Measurements from ENCODE around the gene TBRG4.

Gene TBRG4

DNA sequence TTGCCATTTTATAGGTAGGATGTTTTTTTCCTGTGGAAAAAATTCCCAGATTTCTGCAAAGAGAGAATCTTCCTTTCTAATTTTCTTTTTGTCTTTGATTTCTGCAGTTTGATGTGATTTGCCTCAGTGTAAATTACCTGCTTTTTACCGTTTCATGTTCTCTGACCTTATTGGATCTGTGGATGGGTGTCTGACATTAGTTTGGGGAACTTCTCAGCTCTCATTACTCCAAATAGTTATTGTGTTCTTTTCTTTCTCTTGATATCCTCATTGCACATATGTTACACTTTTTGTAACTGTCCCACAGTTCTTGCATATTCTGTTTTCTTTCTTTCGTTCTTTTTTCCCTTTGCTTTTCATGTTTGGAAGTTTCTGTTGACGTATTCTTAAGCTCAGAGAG, 51.2 kb downstream of the TBRG4 start:
- DNase-seq: no peak
- H3K36me3 ChIP-seq (replicated peaks): peaks cover 8% of the 10 kb centered on the region
- no peak overlapping the region for H3K27ac ChIP-seq
- H3K27me3 ChIP-seq (replicated peaks): no peaks in the 10 kb centered on the region
- TF ChIP-seq, protein P1, sequence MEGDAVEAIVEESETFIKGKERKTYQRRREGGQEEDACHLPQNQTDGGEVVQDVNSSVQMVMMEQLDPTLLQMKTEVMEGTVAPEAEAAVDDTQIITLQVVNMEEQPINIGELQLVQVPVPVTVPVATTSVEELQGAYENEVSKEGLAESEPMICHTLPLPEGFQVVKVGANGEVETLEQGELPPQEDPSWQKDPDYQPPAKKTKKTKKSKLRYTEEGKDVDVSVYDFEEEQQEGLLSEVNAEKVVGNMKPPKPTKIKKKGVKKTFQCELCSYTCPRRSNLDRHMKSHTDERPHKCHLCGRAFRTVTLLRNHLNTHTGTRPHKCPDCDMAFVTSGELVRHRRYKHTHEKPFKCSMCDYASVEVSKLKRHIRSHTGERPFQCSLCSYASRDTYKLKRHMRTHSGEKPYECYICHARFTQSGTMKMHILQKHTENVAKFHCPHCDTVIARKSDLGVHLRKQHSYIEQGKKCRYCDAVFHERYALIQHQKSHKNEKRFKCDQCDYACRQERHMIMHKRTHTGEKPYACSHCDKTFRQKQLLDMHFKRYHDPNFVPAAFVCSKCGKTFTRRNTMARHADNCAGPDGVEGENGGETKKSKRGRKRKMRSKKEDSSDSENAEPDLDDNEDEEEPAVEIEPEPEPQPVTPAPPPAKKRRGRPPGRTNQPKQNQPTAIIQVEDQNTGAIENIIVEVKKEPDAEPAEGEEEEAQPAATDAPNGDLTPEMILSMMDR (IDR thresholded peaks at IDR 0.05; ENCODE audit: low read depth, low read length, missing control alignments): no peak
- H3K4me3 ChIP-seq (ENCODE audit: low read depth, low read length): no peak overlapping the region
- in situ Hi-C loops (cut with HindIII; ENCODE audit: low pct_ligation_motif_present, low sequenced_read_pairs): no loop called here

DNA sequence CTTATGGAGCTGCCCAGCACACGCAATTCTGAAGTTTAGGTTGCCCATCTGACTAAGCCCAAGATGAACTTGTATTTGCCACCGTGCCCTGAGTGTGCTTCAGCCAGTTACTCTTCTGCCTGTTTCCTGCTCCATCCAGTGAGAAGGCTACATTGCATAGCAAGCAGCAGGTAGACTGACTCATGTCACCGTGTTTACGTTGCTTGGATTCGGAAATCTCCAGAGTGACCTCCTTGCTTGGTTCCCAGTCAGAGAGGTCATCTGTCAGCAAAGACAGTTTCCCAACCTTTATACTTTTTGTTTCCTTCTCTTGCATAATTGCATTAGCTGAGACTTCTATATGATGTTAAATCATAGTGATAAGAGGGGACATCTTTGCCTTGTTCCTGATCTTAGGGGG, 53.6 kb downstream of the TBRG4 start:
- no peak overlapping the region for H3K27ac ChIP-seq
- no peak for DNase-seq
- TF ChIP-seq, protein P1 (IDR thresholded peaks at IDR 0.05; ENCODE audit: low read depth, low read length, missing control alignments): no peak
- H3K36me3 ChIP-seq (replicated peaks): no peaks in the 10 kb centered on the region
- no peak overlapping the region for H3K4me3 ChIP-seq (ENCODE audit: low read depth, low read length)
- in situ Hi-C loops (cut with HindIII; ENCODE audit: low pct_ligation_motif_present, low sequenced_read_pairs): no loop called here
- H3K27me3 ChIP-seq (replicated peaks): no peaks in the 10 kb centered on the region

- H3K36me3 ChIP-seq (replicated peaks): peaks cover 4% of the 10 kb centered on the region
- H3K27me3 ChIP-seq (replicated peaks): no peaks in the 10 kb centered on the region
- TF ChIP-seq, protein P1 (IDR thresholded peaks at IDR 0.05; ENCODE audit: low read depth, low read length, missing control alignments): no peak
- DNase-seq: no peak
- H3K4me3 ChIP-seq (ENCODE audit: low read depth, low read length): no peak overlapping the region
- H3K27ac ChIP-seq: no peak overlapping the region
- in situ Hi-C loops (cut with HindIII; ENCODE audit: low pct_ligation_motif_present, low sequenced_read_pairs): no loop called here
These were observed 55.8 kb downstream of the TBRG4 start for GRCh38 chr7:45055594-45056219.

DNA sequence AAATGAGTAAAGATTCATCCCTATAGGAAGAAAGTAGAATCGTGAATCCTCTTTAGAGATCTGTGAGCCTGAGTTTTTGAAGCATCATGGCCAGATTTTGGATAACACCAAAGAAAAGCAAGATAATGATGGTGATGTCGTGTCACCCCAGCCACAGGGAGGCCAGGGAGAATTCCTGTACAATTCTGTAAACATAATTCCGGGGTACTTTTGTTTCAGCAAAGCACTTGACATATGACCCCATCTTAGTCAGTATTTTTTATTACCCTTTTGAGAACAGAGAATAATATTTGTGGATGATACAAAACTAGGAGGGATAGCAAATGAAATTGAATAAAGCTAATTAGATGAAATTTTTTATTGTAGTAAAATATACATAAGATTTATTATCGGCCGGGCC, 56.5 kb downstream of the TBRG4 start:
- TF ChIP-seq, protein P1 (IDR thresholded peaks at IDR 0.05; ENCODE audit: low read depth, low read length, missing control alignments): no peak
- in situ Hi-C loops (cut with HindIII; ENCODE audit: low pct_ligation_motif_present, low sequenced_read_pairs): no loop called here
- no peak for DNase-seq
- H3K4me3 ChIP-seq (ENCODE audit: low read depth, low read length): no peak overlapping the region
- no peaks in the 10 kb centered on the region for H3K27me3 ChIP-seq (replicated peaks)
- H3K36me3 ChIP-seq (replicated peaks): peaks cover 5% of the 10 kb centered on the region
- no peak overlapping the region for H3K27ac ChIP-seq

DNA sequence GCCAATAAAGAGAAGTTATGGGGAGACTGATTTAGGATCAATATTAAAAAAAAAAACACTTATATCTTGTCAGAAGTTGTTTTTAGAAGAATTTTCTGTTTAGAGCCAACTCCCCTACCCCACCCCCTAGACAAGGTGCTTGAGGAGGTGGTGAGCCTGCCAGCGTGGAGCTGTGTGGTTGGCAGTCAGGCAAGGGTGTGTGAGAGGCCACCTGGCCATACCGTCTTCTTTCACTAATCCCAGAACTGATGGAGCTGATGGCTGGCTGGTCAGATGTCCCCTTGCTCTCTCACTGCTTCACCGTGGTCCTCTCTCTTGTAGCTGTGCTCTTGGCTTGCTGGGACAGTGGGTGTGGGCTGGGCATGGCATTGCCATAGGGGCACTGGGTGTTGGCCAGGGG, 57.1 kb downstream of the TBRG4 start:
- Histone ChIP-seq H3K27ac (no peak overlapping the region), H3K36me3 (replicated peaks) (peaks cover 5% of the 10 kb centered on the region)
- TF ChIP-seq, protein P1 (IDR thresholded peaks at IDR 0.05; ENCODE audit: low read depth, low read length, missing control alignments): no peak

GRCh38 chr7:45053941-45054340, 57.6 kb downstream of the TBRG4 start:
- Histone ChIP-seq H3K27me3 (replicated peaks) (no peaks in the 10 kb centered on the region), H3K27ac (no peak overlapping the region), H3K4me3 (ENCODE audit: low read depth, low read length) (no peak overlapping the region), H3K36me3 (replicated peaks) (peaks cover 5% of the 10 kb centered on the region)
- no peak for DNase-seq
- in situ Hi-C loops (cut with HindIII; ENCODE audit: low pct_ligation_motif_present, low sequenced_read_pairs): no loop called here
- TF ChIP-seq, protein P1 (IDR thresholded peaks at IDR 0.05; ENCODE audit: low read depth, low read length, missing control alignments): no peak

More for the DNA sequence above, 57.1 kb downstream of the TBRG4 start:
- in situ Hi-C loops (cut with HindIII; ENCODE audit: low pct_ligation_motif_present, low sequenced_read_pairs): no loop called here
- H3K27me3 ChIP-seq (replicated peaks): no peaks in the 10 kb centered on the region
- no peak for DNase-seq
- no peak overlapping the region for H3K4me3 ChIP-seq (ENCODE audit: low read depth, low read length)

Data from brain microvascular endothelial cell (primary cell).